ENCODE data around the gene RNF115.

The RNF115 gene

GRCh38 chr1:145716641-145717345 is 107.1 kb downstream of the RNF115 start:
- no peak for DNase-seq (ENCODE audit: low read depth)
- H3K4me3 ChIP-seq (ENCODE audit: low read depth, low read length), result no peak overlapping the region
- no peak for TF ChIP-seq CTCF (conservative IDR thresholded peaks at IDR 0.05; ENCODE audit: low read depth, low read length)

GRCh38 chr1:145714524-145715111 is 109.3 kb downstream of the RNF115 start:
- TF ChIP-seq CTCF (conservative IDR thresholded peaks at IDR 0.05; ENCODE audit: low read depth, low read length), result no peak
- DNase-seq (ENCODE audit: low read depth), result no peak
- H3K4me3 ChIP-seq (ENCODE audit: low read depth, low read length), result no peak overlapping the region

GRCh38 chr1:145711213-145711651 is 112.7 kb downstream of the RNF115 start:
- H3K4me3 ChIP-seq (ENCODE audit: low read depth, low read length), result no peak overlapping the region
- no peak for TF ChIP-seq CTCF (conservative IDR thresholded peaks at IDR 0.05; ENCODE audit: low read depth, low read length)
- DNase-seq (ENCODE audit: low read depth), result no peak

- no peak for TF ChIP-seq CTCF (conservative IDR thresholded peaks at IDR 0.05; ENCODE audit: low read depth, low read length)
Measured at GRCh38 chr1:145710291-145711027, 113.4 kb downstream of the RNF115 start.

GRCh38 chr1:145708063-145708462 is 115.8 kb downstream of the RNF115 start:
- TF ChIP-seq CTCF (conservative IDR thresholded peaks at IDR 0.05; ENCODE audit: low read depth, low read length), result no peak
- no peak for DNase-seq (ENCODE audit: low read depth)
- H3K4me3 ChIP-seq (ENCODE audit: low read depth, low read length), result no peak overlapping the region

More at GRCh38 chr1:145710291-145711027, 113.4 kb downstream of the RNF115 start:
- H3K4me3 ChIP-seq (ENCODE audit: low read depth, low read length), result no peak overlapping the region
- no peak for DNase-seq (ENCODE audit: low read depth)

GRCh38 chr1:145707183-145707867 is 116.6 kb downstream of the RNF115 start, which contains the start of gene PDZK1:
Gene PDZK1 (minus strand): TSS chr1:145707368. CDS start chr1:145688021, 19,347 bp downstream.
- TF ChIP-seq CTCF (conservative IDR thresholded peaks at IDR 0.05; ENCODE audit: low read depth, low read length), result no peak
- no peak for DNase-seq (ENCODE audit: low read depth)
- no peak within 1 kb of the TSS for H3K4me3 ChIP-seq (ENCODE audit: low read depth, low read length)
